Omental fat pad (tissue), 4 donors: ENCODE data around the gene GIPC2. TPM values are rescaled to one million over a fixed set of nuclear protein-coding genes. Genes with fewer than 3 reads are reported as not detected.

Source experiments
- ATAC-seq: fragments of 150-250 bp; one replicate; pipeline ENCODE4 v1.9.1; 2016; ENCODE audit warnings: mild to moderate bottlenecking, moderate library complexity; ENCODE audit not compliant: low FRiP score
- DNase-seq: peaks from one replicate; pipeline ENCODE4 v3.0.0-alpha.2; 2019; ENCODE audit warnings: low spot score
- total RNA-seq, 4 donors: library from RNA; depleted of rRNA; stranded (reverse); fragments of >200 nt; gene quantifications; one replicate each; pipeline ENCODE4 v1.1.0, GENCODE V29; 2016
- TF ChIP-seq, protein P1 (sequence below), 3 donors: fragments of 450-650 bp; IDR thresholded peaks; one replicate each; pipeline ENCODE4 v1.5.1; 2016 to 2017; ENCODE audit warnings: antibody characterized with exemption in 3 of 3, mild to moderate bottlenecking in 3 of 3, moderate library complexity in 2 of 3

GIPC2 gene
- total RNA-seq, 4 donors from 2014 or later: 1.4 to 15.9 (median 3.1) TPM

DNA sequence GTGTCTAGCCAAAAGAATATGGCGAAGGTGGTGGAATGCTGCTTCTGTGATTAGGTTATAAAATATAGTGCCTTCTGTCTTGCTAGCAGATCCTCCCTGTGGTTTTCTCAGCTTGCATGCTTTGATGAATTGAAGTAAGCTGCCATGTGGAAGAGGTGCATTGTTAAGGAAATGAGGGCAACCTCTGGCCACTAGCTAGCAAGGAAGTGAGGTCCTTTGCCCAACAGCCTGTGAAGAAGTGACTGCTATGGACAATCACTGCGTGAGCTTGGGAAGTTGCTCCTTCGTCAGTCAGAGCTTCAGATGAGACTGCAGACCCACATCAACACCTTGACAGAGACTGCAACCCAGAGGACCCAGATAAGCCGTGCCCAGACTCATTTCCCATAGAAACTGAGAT lies 109.4 kb downstream of the GIPC2 start:
- ATAC-seq (no peak), DNase-seq (no peak)
- TF ChIP-seq, protein P1, sequence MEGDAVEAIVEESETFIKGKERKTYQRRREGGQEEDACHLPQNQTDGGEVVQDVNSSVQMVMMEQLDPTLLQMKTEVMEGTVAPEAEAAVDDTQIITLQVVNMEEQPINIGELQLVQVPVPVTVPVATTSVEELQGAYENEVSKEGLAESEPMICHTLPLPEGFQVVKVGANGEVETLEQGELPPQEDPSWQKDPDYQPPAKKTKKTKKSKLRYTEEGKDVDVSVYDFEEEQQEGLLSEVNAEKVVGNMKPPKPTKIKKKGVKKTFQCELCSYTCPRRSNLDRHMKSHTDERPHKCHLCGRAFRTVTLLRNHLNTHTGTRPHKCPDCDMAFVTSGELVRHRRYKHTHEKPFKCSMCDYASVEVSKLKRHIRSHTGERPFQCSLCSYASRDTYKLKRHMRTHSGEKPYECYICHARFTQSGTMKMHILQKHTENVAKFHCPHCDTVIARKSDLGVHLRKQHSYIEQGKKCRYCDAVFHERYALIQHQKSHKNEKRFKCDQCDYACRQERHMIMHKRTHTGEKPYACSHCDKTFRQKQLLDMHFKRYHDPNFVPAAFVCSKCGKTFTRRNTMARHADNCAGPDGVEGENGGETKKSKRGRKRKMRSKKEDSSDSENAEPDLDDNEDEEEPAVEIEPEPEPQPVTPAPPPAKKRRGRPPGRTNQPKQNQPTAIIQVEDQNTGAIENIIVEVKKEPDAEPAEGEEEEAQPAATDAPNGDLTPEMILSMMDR (IDR thresholded peaks at IDR 0.05): no peak

DNA sequence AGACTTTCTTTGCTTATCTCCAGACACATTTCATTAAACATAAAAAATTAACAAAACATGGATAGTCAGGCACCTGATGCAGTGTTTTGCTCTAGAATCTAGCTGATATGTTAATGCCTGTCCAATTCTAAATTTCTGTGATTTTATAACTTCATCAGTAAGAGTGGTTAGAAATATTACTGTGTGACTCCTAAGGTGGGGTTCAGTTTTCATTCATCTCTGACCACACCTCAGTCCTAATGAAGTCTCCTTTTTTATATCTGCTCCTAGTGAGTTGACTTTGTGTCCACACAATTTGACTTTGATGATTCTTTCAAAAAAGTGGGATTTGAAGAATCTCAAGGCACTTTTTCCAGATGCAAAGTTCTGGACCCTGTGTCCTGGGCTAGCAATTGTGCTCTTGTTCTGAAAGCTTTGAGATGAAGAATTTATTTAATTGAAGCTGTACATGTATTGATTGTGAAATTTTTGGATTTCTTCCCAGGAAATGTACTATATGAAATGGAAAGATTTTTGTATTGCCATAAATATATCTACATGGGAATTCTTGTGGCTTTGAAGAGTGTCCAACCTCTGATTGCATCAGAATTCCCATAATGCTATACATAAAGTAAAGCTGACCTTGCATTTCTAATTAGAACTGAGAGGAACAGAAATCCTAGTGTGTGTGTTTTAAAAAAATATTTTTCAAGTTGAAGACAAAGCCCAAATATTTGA lies 111.2 kb downstream of the GIPC2 start:
- TF ChIP-seq, protein P1 (IDR thresholded peaks at IDR 0.05): no peak
- no peak for DNase-seq
- no peak for ATAC-seq

DNA sequence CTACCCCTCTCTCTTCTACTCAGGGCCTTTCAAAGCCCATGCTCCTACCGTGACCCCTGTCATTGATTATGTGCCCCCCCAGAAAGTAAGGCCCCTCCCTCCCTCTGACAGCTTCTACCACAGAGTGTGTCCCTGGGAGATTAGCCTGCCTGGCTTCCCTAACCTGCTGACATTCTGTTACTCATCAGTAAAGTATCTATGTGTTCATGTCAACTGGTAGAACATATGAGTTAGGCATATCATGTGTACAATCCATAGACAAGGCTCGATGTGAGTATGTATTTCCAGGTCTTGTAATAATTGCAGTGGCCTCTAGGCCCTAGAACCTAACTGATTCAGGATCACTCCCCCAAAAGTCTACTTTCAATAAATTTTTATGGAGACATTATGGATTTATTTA lies 120.0 kb downstream of the GIPC2 start:
- no peak for ATAC-seq
- TF ChIP-seq, protein P1 (IDR thresholded peaks at IDR 0.05): no peak
- DNase-seq: no peak

DNA sequence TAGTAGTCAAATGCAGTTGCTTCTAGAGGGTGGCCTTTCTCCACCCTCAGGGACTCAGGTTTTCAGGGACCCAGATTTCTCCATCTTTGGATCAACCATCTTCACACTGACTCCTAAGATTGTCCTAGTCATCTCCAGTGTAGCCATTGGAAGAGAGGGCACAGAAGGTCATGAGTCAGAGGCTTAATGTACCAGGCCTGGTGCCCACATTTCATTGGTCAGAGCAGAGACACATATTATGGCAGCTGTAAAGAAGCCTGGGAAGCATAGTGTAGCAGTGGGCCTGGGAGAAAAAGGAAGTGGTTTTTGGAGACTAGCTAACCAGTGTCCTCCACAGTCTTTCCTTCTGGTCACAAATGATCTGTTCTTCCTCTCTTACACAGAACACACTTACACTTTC lies 122.5 kb downstream of the GIPC2 start:
- TF ChIP-seq, protein P1 (IDR thresholded peaks at IDR 0.05): no peak
- ATAC-seq (no peak), DNase-seq (no peak)

DNA sequence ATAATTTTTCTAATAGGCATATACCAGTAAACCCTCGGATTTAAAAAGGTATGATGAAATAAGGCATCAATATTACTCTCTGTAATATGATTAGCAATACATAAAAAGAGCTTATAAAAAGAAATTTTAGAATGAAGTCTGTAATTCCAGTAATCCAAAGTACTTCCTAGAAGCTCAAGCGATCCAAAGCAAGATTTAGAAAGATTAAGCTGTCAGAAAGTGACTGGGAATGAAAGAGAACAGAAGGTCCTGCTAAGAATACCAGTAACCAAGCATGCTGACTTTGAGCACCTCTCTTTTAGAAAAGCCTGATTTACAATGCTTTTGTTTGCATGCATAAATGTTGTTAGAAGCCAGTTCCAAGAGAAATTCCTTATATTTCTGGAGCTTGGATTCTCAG lies 125.1 kb downstream of the GIPC2 start:
- ATAC-seq (no peak), DNase-seq (no peak)
- TF ChIP-seq, protein P1 (IDR thresholded peaks at IDR 0.05): no peak

DNA sequence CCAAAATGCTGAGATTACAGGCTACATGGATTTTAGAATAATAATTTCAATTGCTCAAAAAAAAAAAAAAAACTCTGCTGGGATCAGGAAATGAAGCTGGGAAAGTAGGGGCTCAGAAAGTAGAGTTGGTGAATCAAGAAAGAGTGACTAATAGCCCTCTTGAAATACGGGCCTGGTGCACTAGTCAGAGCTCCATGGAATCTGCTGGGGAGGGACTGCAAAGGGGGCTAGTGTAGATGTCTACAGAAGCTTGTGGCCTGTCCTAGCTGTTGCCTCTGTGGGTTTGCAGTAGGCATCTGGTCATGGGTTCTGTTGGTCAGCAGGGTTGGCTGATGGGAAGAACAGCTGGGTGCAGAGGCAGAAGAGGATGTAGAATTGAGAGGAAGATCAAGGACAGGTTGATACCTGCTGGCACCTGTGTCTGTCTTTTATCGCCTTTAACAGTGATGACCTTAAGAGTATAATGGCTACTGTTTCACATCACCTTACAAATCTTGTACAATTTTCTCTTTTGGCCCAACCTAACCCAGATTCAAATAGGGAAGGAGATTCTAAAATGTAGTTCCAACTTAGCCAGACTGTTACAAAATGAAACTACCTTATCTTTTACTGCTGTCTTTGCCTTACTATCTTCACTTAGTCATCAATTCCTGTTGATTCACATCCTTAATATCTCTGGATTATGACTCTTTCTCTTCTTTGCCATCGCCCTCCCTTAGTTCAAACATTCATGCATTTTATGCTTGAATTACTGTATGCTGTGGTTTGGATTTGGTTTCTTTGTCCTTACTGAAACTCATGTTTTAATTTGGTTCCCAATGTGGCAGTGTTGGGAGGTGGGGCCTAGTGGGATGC lies 126.2 kb downstream of the GIPC2 start:
- DNase-seq: no peak
- TF ChIP-seq, protein P1 (IDR thresholded peaks at IDR 0.05): no peak
- peak; percentile 78 for ATAC-seq
